Measurements from ENCODE around the gene TRIM45.
"Not testable (repeated sequence)": the region's sequence is repeated elsewhere in the genome, so short reads cannot be mapped to it uniquely, and the experiment has no call there.

The TRIM45 gene

GRCh38 chr1:117106478-117106877 lies 15.1 kb downstream of the TRIM45 start:
- TF ChIP-seq CTCF (IDR thresholded peaks at IDR 0.05; ENCODE audit: extremely low read depth, insufficient read depth, missing control alignments) = no peak
- no peak for DNase-seq (ENCODE audit: low spot score)
- in situ Hi-C loops (cut with MboI; ENCODE audit: low pct_unique_long_range_greater_than_20kb, low sequenced_read_pairs, unreplicated experiment) = no loop called here

- in situ Hi-C loops (cut with MboI; ENCODE audit: low pct_unique_long_range_greater_than_20kb, low sequenced_read_pairs, unreplicated experiment) = no loop called here
- no peak for DNase-seq (ENCODE audit: low spot score)
- no peak for TF ChIP-seq CTCF (IDR thresholded peaks at IDR 0.05; ENCODE audit: extremely low read depth, insufficient read depth, missing control alignments)
Observed at GRCh38 chr1:117105722-117106121, 15.8 kb downstream of the TRIM45 start.

- DNase-seq (ENCODE audit: low spot score) = no peak
- TF ChIP-seq CTCF (IDR thresholded peaks at IDR 0.05; ENCODE audit: extremely low read depth, insufficient read depth, missing control alignments) = no peak
Observed at GRCh38 chr1:117104986-117105385, 16.6 kb downstream of the TRIM45 start.

GRCh38 chr1:117101858-117102257 lies 19.7 kb downstream of the TRIM45 start:
- DNase-seq (ENCODE audit: low spot score); in situ Hi-C loops (cut with MboI; ENCODE audit: low pct_unique_long_range_greater_than_20kb, low sequenced_read_pairs, unreplicated experiment): not testable (repeated sequence)

More at GRCh38 chr1:117104986-117105385, 16.6 kb downstream of the TRIM45 start:
- in situ Hi-C loops (cut with MboI; ENCODE audit: low pct_unique_long_range_greater_than_20kb, low sequenced_read_pairs, unreplicated experiment) = no loop called here

- no peak for DNase-seq (ENCODE audit: low spot score)
- TF ChIP-seq CTCF (IDR thresholded peaks at IDR 0.05; ENCODE audit: extremely low read depth, insufficient read depth, missing control alignments) = no peak
- in situ Hi-C loops (cut with MboI; ENCODE audit: low pct_unique_long_range_greater_than_20kb, low sequenced_read_pairs, unreplicated experiment) = no loop called here
Observed at GRCh38 chr1:117101334-117101733, 20.2 kb downstream of the TRIM45 start.

- TF ChIP-seq CTCF (IDR thresholded peaks at IDR 0.05; ENCODE audit: extremely low read depth, insufficient read depth, missing control alignments) = no peak
- in situ Hi-C loops (cut with MboI; ENCODE audit: low pct_unique_long_range_greater_than_20kb, low sequenced_read_pairs, unreplicated experiment) = no loop called here
- DNase-seq (ENCODE audit: low spot score) = no peak
Observed at GRCh38 chr1:117098287-117098890, 23.2 kb downstream of the TRIM45 start.

GRCh38 chr1:117097443-117097842 lies 24.1 kb downstream of the TRIM45 start:
- TF ChIP-seq CTCF (IDR thresholded peaks at IDR 0.05; ENCODE audit: extremely low read depth, insufficient read depth, missing control alignments) = no peak
- DNase-seq (ENCODE audit: low spot score) = no peak
- in situ Hi-C loops (cut with MboI; ENCODE audit: low pct_unique_long_range_greater_than_20kb, low sequenced_read_pairs, unreplicated experiment) = no loop called here

Measured in GM13977 (cell line).